HCT116 (cell line): ENCODE results near the gene DOK6. TPM values are rescaled to one million over a fixed set of nuclear protein-coding genes. Genes with fewer than 3 reads are reported as not detected.

ENCODE experiments used
- ATAC-seq: fragments of 200-7000 bp; cut with Tn5 transposase; 2 replicates; pipeline ENCODE4 v1.9.1; 2020; ENCODE audit warnings: mild to moderate bottlenecking, moderate library complexity
- BruUV-seq: library from RNA; stranded (reverse); fragments of 400-500 nt; replicated peaks from 2 replicates; lab custom pipeline; 2021; lab: Mats Ljungman, UMichigan
- CTCF ChIA-PET: fragments of 300-600 bp; sonication (Branson Sonifier 250); formaldehyde crosslinking; loops from one replicate; lab custom pipeline; 2021; ENCODE audit warnings: antibody characterized with exemption; lab: Charles Lee
- POLR2A ChIA-PET: fragments of 300-600, 350-600 bp; sonication (Branson Sonifier 250); formaldehyde crosslinking; loops from one replicate; lab custom pipeline; 2021; ENCODE audit warnings: antibody characterized with exemption; lab: Charles Lee
- RAD21 ChIA-PET, 2 experiments: fragments of 300-600 bp; sonication (Branson Sonifier 250); formaldehyde crosslinking; loops; one replicate each; lab custom pipeline; 2023; ENCODE audit warnings: low total read pairs in 2 of 2; ENCODE audit not compliant: uncharacterized antibody in 2 of 2, unreplicated experiment in 2 of 2, low non-redundant PET in 1 of 2; lab: Charles Lee
- DNase-seq: peaks from one replicate; pipeline ENCODE4 v3.0.0-alpha.2; 2010; ENCODE audit warnings: low read depth, low spot score
- H2AFZ ChIP-seq: fragments of 200-600 bp; shearing (Covaris generic), sonication (generic); 2 replicates; pipeline ENCODE4 v1.6.1; 2017; ENCODE audit warnings: low read depth, mixed run types, mixed read lengths, antibody characterized with exemption, low read length; ENCODE audit not compliant: poor library complexity, severe bottlenecking
- H3K27ac ChIP-seq: 2 replicates; pipeline ENCODE4 v1.5.1; 2012; ENCODE audit warnings: low read depth, low read length
- H3K27me3 ChIP-seq: fragments of 200-600 bp; sonication (generic); 2 replicates; pipeline ENCODE4 v1.6.1; 2016; ENCODE audit warnings: mixed run types, low read length, mixed read lengths; ENCODE audit not compliant: insufficient read depth
- H3K36me3 ChIP-seq, 2 experiments: fragments of 200-500 bp in 1 of 2; fragments of 200-600 bp in 1 of 2; sonication (Bioruptor generic) in 1 of 2; sonication (generic) in 1 of 2; 2 replicates each; pipeline versions ENCODE4 v1.5.1 to v1.6.1; 2014 to 2016; ENCODE audit warnings: low read length in 2 of 2, inconsistent platforms in 1 of 2, mixed read lengths in 1 of 2, mixed run types in 1 of 2; ENCODE audit not compliant: insufficient read depth in 2 of 2, control insufficient read depth in 1 of 2
- H3K4me1 ChIP-seq, 2 experiments: fragments of 200-600 bp in 1 of 2; sonication (generic) in 1 of 2; 2 replicates each; pipeline versions ENCODE4 v1.5.1 to v1.6.1; 2012 to 2017; ENCODE audit warnings: low read length in 2 of 2, inconsistent platforms in 1 of 2, mild to moderate bottlenecking in 1 of 2, mixed read lengths in 1 of 2, mixed run types in 1 of 2, moderate library complexity in 1 of 2; ENCODE audit not compliant: insufficient read depth in 2 of 2, control insufficient read depth in 1 of 2
- H3K4me2 ChIP-seq: fragments of 200-600 bp; sonication (generic); 2 replicates; pipeline ENCODE4 v1.6.1; 2017; ENCODE audit warnings: mixed run types, low read length, mixed read lengths
- H3K4me3 ChIP-seq, 2 experiments: fragments of 200-600 bp in 1 of 2; sonication (generic) in 1 of 2; replicated peaks in 1 of 2; 2 replicates each; pipeline ENCODE4 v1.5.1; 2011 to 2016; ENCODE audit warnings: low read length in 2 of 2, control low read depth in 1 of 2, low read depth in 1 of 2, mild to moderate bottlenecking in 1 of 2, mixed read lengths in 1 of 2, mixed run types in 1 of 2
- H3K79me2 ChIP-seq: fragments of 200-600 bp; sonication (generic); 2 replicates; pipeline ENCODE4 v1.6.1; 2017; ENCODE audit warnings: mild to moderate bottlenecking, mixed run types, low read length, moderate library complexity, mixed read lengths; ENCODE audit not compliant: insufficient read depth
- H3K9ac ChIP-seq: fragments of 200-600 bp; sonication (generic); 2 replicates; pipeline ENCODE4 v1.6.1; 2016; ENCODE audit warnings: low read length, mixed read lengths
- H3K9me2 ChIP-seq: fragments of 200-600 bp; sonication (generic), shearing (Covaris generic); 2 replicates; pipeline ENCODE4 v1.6.1; 2017; ENCODE audit warnings: mixed run types, mild to moderate bottlenecking, moderate library complexity; ENCODE audit not compliant: insufficient read depth
- H3K9me3 ChIP-seq, 2 experiments: fragments of 200-500 bp in 1 of 2; fragments of 200-600 bp in 1 of 2; sonication (Bioruptor generic) in 1 of 2; sonication (generic) in 1 of 2; 2 replicates each; pipeline ENCODE4 v1.6.1; 2014 to 2017; ENCODE audit warnings: low read length in 2 of 2, mixed read lengths in 2 of 2, inconsistent platforms in 1 of 2, low read depth in 1 of 2, mild to moderate bottlenecking in 1 of 2, mixed run types in 1 of 2, moderate library complexity in 1 of 2; ENCODE audit not compliant: control insufficient read depth in 1 of 2, insufficient read depth in 1 of 2
- H4K20me1 ChIP-seq: fragments of 200-600 bp; sonication (generic), shearing (Covaris generic); 2 replicates; pipeline ENCODE4 v1.6.1; 2017; ENCODE audit warnings: mixed run types, mild to moderate bottlenecking, moderate library complexity; ENCODE audit not compliant: insufficient read depth
- ATF3 ChIP-seq: IDR thresholded peaks from 2 replicates; pipeline ENCODE4 v1.6.1; 2012
- CBX3 ChIP-seq: IDR thresholded peaks from 2 replicates; pipeline ENCODE4 v1.6.1; 2012; ENCODE audit warnings: low read depth
- CTCF ChIP-seq, 3 experiments: fragments of 200-600 bp in 1 of 3; sonication (generic) in 1 of 3; IDR thresholded peaks in 2 of 3; conservative IDR thresholded peaks in 1 of 3; 2 replicates each; pipeline ENCODE4 v1.5.1; 2012 to 2017; ENCODE audit warnings: low read depth in 2 of 3, low read length in 2 of 3, antibody characterized with exemption in 1 of 3, borderline replicate concordance in 1 of 3, control low read depth in 1 of 3, mild to moderate bottlenecking in 1 of 3, mixed read lengths in 1 of 3, mixed run types in 1 of 3, moderate library complexity in 1 of 3; ENCODE audit not compliant: insufficient read depth in 1 of 3
- EGR1 ChIP-seq: IDR thresholded peaks from 2 replicates; pipeline ENCODE4 v1.6.1; 2012; ENCODE audit warnings: low read depth
- EZH2 ChIP-seq: fragments of 200-600 bp; sonication (generic); IDR thresholded peaks from 2 replicates; pipeline ENCODE4 v1.6.1; 2017; ENCODE audit warnings: antibody characterized with exemption, mixed run types
- EZH2phosphoT487 ChIP-seq: fragments of 200-600 bp; IDR thresholded peaks from 2 replicates; pipeline ENCODE4 v1.6.1; 2018; ENCODE audit warnings: antibody characterized with exemption, borderline replicate concordance
- FOSL1 ChIP-seq: IDR thresholded peaks from 2 replicates; pipeline ENCODE4 v1.6.1; 2012; ENCODE audit warnings: low read depth
- JUND ChIP-seq: IDR thresholded peaks from 2 replicates; pipeline ENCODE4 v1.6.1; 2012
- MAX ChIP-seq: IDR thresholded peaks from 2 replicates; pipeline ENCODE4 v1.6.1; 2012
- POLR2AphosphoS5 ChIP-seq: IDR thresholded peaks from 2 replicates; pipeline ENCODE4 v1.6.1; 2011; ENCODE audit warnings: mild to moderate bottlenecking, low read depth, low read length, moderate library complexity
- RAD21 ChIP-seq: IDR thresholded peaks from 2 replicates; pipeline ENCODE4 v1.6.1; 2012; ENCODE audit warnings: low read depth, mild to moderate bottlenecking
- SRF ChIP-seq: IDR thresholded peaks from 2 replicates; pipeline ENCODE4 v1.6.1; 2012; ENCODE audit warnings: low read depth
- YY1 ChIP-seq: IDR thresholded peaks from 2 replicates; pipeline ENCODE4 v1.6.1; 2011; ENCODE audit warnings: low read length, low read depth, moderate library complexity, mild to moderate bottlenecking; ENCODE audit not compliant: insufficient replicate concordance; ENCODE audit errors: extremely low read depth
- ZFX ChIP-seq: fragments of 450-650 bp; IDR thresholded peaks from 2 replicates; pipeline ENCODE4 v1.6.1; 2017
- ZNF274 ChIP-seq: fragments of 200-500 bp; sonication (Bioruptor generic); IDR thresholded peaks from 2 replicates; pipeline ENCODE4 v1.6.1; 2014; ENCODE audit warnings: mild to moderate bottlenecking, low read depth, low read length, inconsistent platforms
- intact Hi-C: fragments of 100-400 bp; cut with micrococcal nuclease; formaldehyde crosslinking; loops from 2 replicates; pipeline ENCODE4 v1.10.0; 2022
- total RNA-seq: library from RNA; stranded (reverse); gene quantifications from one replicate; pipeline ENCODE4 v1.2.1, GENCODE V29; 2021; ENCODE audit not compliant: unreplicated experiment

The DOK6 gene
- total RNA-seq, 1 experiment from 2014 or later = not detected

GRCh38 chr18:69813559-69813958 is 412.9 kb downstream of the DOK6 start:
- TF ChIP-seq YY1 (no peak), MAX (no peak), JUND (no peak), EZH2phosphoT487 (no peak), POLR2AphosphoS5 (no peak), EZH2 (no peak), EGR1 (no peak), FOSL1 (no peak), CBX3 (no peak), ATF3 (no peak)

GRCh38 chr18:69814861-69815385 is 414.2 kb downstream of the DOK6 start:
- H3K9ac ChIP-seq = no peak overlapping the region
- CTCF ChIA-PET = no interaction called here
- no peaks in the 10 kb centered on the region for H3K36me3 ChIP-seq
- H3K79me2 ChIP-seq = no peaks in the 10 kb centered on the region
- no peaks in the 10 kb centered on the region for H3K9me3 ChIP-seq
- DNase-seq = no peak
- no TSS peak for BruUV-seq
- no peaks in the 10 kb centered on the region for H3K27me3 ChIP-seq
- H3K4me2 ChIP-seq = no peak overlapping the region
- no peaks in the 10 kb centered on the region for H3K9me2 ChIP-seq
- RAD21 ChIA-PET = no interaction called here
- H3K4me3 ChIP-seq = no peak overlapping the region
- no peak overlapping the region for H3K27ac ChIP-seq
- ATAC-seq = no peak
- H2AFZ ChIP-seq = no peak overlapping the region
- no peaks in the 10 kb centered on the region for H4K20me1 ChIP-seq
- H3K4me1 ChIP-seq = no peaks in the 10 kb centered on the region
- intact Hi-C loops = no loop called here
- POLR2A ChIA-PET = no interaction called here
- TF ChIP-seq SRF (no peak), CTCF (IDR thresholded peaks at IDR 0.05 in 2 of 3, conservative IDR thresholded peaks at IDR 0.05 in 1 of 3; ENCODE audit: borderline replicate concordance in 1 of 3, insufficient read depth in 1 of 3, low read depth in 2 of 3, low read length in 2 of 3) (no peak), POLR2AphosphoS5 (no peak), ZNF274 (no peak), FOSL1 (no peak), ZFX (no peak), RAD21 (no peak)

More at GRCh38 chr18:69813559-69813958, 412.9 kb downstream of the DOK6 start:
- Histone ChIP-seq H3K27ac (no peak overlapping the region), H3K36me3 (no peaks in the 10 kb centered on the region), H3K4me3 (no peak overlapping the region), H2AFZ (no peak overlapping the region), H3K27me3 (no peaks in the 10 kb centered on the region), H3K79me2 (no peaks in the 10 kb centered on the region), H3K9me3 (no peaks in the 10 kb centered on the region), H3K9ac (no peak overlapping the region), H4K20me1 (no peaks in the 10 kb centered on the region), H3K9me2 (no peaks in the 10 kb centered on the region), H3K4me2 (no peak overlapping the region), H3K4me1 (no peaks in the 10 kb centered on the region)
- DNase-seq (no peak), ATAC-seq (no peak)
- no TSS peak for BruUV-seq
- intact Hi-C loops = no loop called here
- POLR2A ChIA-PET = no interaction called here
- CTCF ChIA-PET = no interaction called here
- RAD21 ChIA-PET = no interaction called here
